NCI-H510A (cell line): ENCODE measurements around the gene GPR151.
"Not testable (repeated sequence)": the region's sequence is repeated elsewhere in the genome, so short reads cannot be mapped to it uniquely, and the experiment has no call there.

Experiments used
- DNase-seq: peaks from one replicate; lab custom pipeline; 2025; lab: John Stamatoyannopoulos, UW

GPR151 gene

GRCh38 chr5:146516151-146516475 lies at the start of gene GPR151:
GPR151 (minus strand) TSS chr5:146516190; CDS start chr5:146516113, 77 bp downstream.
- no peak for DNase-seq

GRCh38 chr5:146564007-146564762 lies 48.2 kb upstream of the GPR151 start:
- DNase-seq: no peak

GRCh38 chr5:146562461-146562860 lies 46.5 kb upstream of the GPR151 start:
- DNase-seq: no peak

GRCh38 chr5:146561711-146562110 lies 45.7 kb upstream of the GPR151 start:
- no peak for DNase-seq

- no peak for DNase-seq
These were observed 44.3 kb upstream of the GPR151 start for GRCh38 chr5:146560205-146560812.

GRCh38 chr5:146556884-146557283 lies 40.9 kb upstream of the GPR151 start:
- DNase-seq: not testable (repeated sequence)

GRCh38 chr5:146553446-146553845 lies 37.5 kb upstream of the GPR151 start:
- no peak for DNase-seq

- DNase-seq: no peak
These were observed 33.6 kb upstream of the GPR151 start for GRCh38 chr5:146549615-146550014.

- no peak for DNase-seq
These were observed 32.9 kb upstream of the GPR151 start for GRCh38 chr5:146548781-146549449.

- no peak for DNase-seq
These were observed 28.2 kb upstream of the GPR151 start for GRCh38 chr5:146544232-146544631.

- no peak for DNase-seq
These were observed 26.2 kb upstream of the GPR151 start for GRCh38 chr5:146541958-146542849.

- DNase-seq: no peak
These were observed 24.4 kb upstream of the GPR151 start for GRCh38 chr5:146540414-146540813.

- DNase-seq: no peak
These were observed 24.0 kb upstream of the GPR151 start for GRCh38 chr5:146539973-146540372.

- no peak for DNase-seq
These were observed 22.4 kb upstream of the GPR151 start for GRCh38 chr5:146538432-146538831.

- no peak for DNase-seq
These were observed 17.9 kb upstream of the GPR151 start for GRCh38 chr5:146533882-146534281.

- peak; percentile 42 for DNase-seq
These were observed 17.4 kb upstream of the GPR151 start for GRCh38 chr5:146533260-146533857.

- DNase-seq: no peak
These were observed 14.0 kb upstream of the GPR151 start for GRCh38 chr5:146529984-146530383.

GRCh38 chr5:146528236-146528635 lies 12.2 kb upstream of the GPR151 start:
- DNase-seq: no peak

- no peak for DNase-seq
These were observed 11.8 kb upstream of the GPR151 start for GRCh38 chr5:146527785-146528184.

- no peak for DNase-seq
These were observed 7.7 kb upstream of the GPR151 start for GRCh38 chr5:146523698-146524097.

- no peak for DNase-seq
These were observed 5.6 kb upstream of the GPR151 start for GRCh38 chr5:146521403-146522106.
